ENCODE results near the gene NOP9.

GRCh38 chr14:24281636-24282035 lies 18.0 kb upstream of the NOP9 start:
- no peak for TF ChIP-seq CTCF (IDR thresholded peaks at IDR 0.05)
- no peak for TF ChIP-seq POLR2A (IDR thresholded peaks at IDR 0.05)
- no peak for TF ChIP-seq EP300 (IDR thresholded peaks at IDR 0.05)
- no peak for TF ChIP-seq POLR2AphosphoS5 (IDR thresholded peaks at IDR 0.05)

Measured in suprapubic skin (tissue), 4 donors.